ENCODE data around the gene GSTM2. TPM values are rescaled to one million over a fixed set of nuclear protein-coding genes. Genes with fewer than 3 reads are reported as not detected.
"Not testable (repeated sequence)": the region's sequence is repeated elsewhere in the genome, so short reads cannot be mapped to it uniquely, and the experiment has no call there.

Gene GSTM2
- total RNA-seq, 2 donors from 2014 or later = 51.1 to 60.6 TPM

DNA sequence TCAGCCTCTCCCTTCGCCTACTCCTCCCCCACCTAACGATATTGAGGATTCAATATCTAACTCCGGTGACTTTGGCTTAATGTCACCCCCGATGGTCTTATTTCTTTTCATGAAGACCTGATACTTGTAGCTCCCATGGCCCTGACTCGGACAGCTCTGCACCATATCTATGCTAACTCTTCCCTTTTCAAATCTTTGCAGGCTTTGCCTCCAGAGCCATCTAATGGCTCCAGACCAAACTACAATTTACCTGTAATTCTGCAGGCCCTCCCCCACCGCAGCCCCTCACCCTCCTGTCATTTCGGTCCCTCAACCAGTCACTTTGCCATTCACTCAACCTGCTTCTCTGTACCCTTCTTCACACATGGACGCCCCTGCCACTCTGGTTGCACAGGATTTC lies 36.3 kb downstream of the GSTM2 start:
- no peak for DNase-seq
- no peaks in the 10 kb centered on the region for H3K27me3 ChIP-seq
- intact Hi-C loops (cut with DNase I) = no loop called here
- H3K27ac ChIP-seq = no peak overlapping the region
- no peaks in the 10 kb centered on the region for H3K36me3 ChIP-seq (replicated peaks in 1 of 2; ENCODE audit: insufficient read depth in 1 of 2, low read depth in 2 of 2)
- WGBS, 2 donors = 61 to 68% methylated on average over 8 of the region's 8 CpGs
- peaks cover 0 to 4% (median 0%) of the 10 kb centered on the region in 3 donors for H3K9me3 ChIP-seq
- H3K4me3 ChIP-seq = no peak overlapping the region
- no peaks in the 10 kb centered on the region for H3K4me1 ChIP-seq
- no peak for TF ChIP-seq POLR2A (IDR thresholded peaks at IDR 0.05)
- peak in 4 of 7 experiments; percentile 11 to 34 (median 28) for TF ChIP-seq CTCF (IDR thresholded peaks at IDR 0.05)
- no peak for ATAC-seq

GRCh38 chr1:109705411-109705810 lies 37.6 kb downstream of the GSTM2 start:
- 59 to 66% methylated on average over 4 of the region's 4 CpGs for WGBS, 2 donors
- TF ChIP-seq CTCF (IDR thresholded peaks at IDR 0.05) = no peak
- TF ChIP-seq POLR2A (IDR thresholded peaks at IDR 0.05) = no peak
- no peak overlapping the region for H3K27ac ChIP-seq
- ATAC-seq = no peak
- no peak for DNase-seq
- H3K4me3 ChIP-seq = no peak overlapping the region
- no peaks in the 10 kb centered on the region for H3K4me1 ChIP-seq
- peaks cover 0 to 4% (median 0%) of the 10 kb centered on the region in 3 donors for H3K9me3 ChIP-seq
- no peaks in the 10 kb centered on the region for H3K36me3 ChIP-seq (replicated peaks in 1 of 2; ENCODE audit: insufficient read depth in 1 of 2, low read depth in 2 of 2)
- H3K27me3 ChIP-seq = no peaks in the 10 kb centered on the region
- intact Hi-C loops (cut with DNase I) = no loop called here

GRCh38 chr1:109708949-109709348 lies 41.1 kb downstream of the GSTM2 start:
- H3K27me3 ChIP-seq; H3K36me3 ChIP-seq (replicated peaks in 1 of 2; ENCODE audit: insufficient read depth in 1 of 2, low read depth in 2 of 2); H3K4me1 ChIP-seq; H3K4me3 ChIP-seq; H3K9me3 ChIP-seq; H3K27ac ChIP-seq; ATAC-seq; intact Hi-C loops (cut with DNase I); DNase-seq: not testable (repeated sequence)
- 64 to 81% methylated on average over 4 of the region's 4 CpGs for WGBS, 2 donors

DNA sequence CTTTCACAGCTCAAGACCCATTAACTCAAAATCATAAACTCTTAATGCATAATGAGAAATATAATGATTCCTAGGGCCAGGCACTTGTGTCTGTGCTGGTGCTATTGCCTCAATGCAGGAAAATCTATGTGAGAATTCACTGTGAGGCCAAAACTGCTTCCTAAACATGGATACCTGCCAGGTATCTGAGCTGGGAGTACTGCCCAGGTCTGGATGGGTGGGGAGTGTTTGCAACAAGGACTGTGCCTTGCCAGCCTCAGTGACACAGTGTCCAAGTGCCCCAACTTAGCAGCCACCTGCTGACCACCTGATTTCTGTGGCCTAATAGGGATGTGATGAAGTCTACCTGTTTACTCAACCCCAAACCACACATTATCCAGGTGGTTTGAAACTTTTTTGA lies 42.0 kb downstream of the GSTM2 start:
- intact Hi-C loops (cut with DNase I); DNase-seq; H3K36me3 ChIP-seq (replicated peaks in 1 of 2; ENCODE audit: insufficient read depth in 1 of 2, low read depth in 2 of 2); H3K4me1 ChIP-seq; ATAC-seq; H3K9me3 ChIP-seq; H3K27ac ChIP-seq; H3K27me3 ChIP-seq; H3K4me3 ChIP-seq: not testable (repeated sequence)

DNA sequence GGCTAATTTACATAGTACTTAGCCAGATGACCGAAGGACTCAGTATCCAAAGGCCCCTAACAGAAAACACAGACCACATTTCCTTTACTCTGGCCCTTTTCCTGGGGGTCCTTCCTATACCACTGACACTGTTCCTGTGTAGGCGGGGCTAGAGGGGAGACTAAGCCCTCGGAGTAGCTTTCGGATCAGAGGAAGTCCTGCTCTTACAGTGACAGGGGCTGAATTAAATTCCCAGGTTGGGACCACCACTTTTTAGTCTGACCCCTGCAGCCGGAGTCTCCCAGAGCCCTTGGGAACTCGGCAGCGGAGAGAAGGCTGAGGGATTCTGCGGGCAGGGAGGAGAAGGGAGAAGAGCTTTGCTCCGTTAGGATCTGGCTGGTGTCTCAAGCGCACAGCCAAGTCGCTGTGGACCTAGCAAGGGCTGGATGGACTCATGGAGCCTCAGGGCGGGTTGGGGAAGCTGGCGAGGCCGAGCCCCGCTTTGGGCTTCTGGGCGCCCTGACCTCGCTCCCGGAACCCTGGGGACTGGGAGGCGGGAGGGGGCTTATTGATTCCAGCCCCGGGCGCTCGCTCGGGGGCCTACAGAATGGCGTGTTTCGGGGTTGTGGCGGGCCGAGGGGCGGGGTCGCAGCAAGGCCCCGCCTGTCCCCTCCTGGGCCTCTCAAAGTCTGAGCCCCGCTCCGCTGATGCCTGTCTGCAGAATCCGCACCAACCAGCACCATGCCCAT lies 43.9 kb downstream of the GSTM2 start, which contains the start of gene GSTM5:
Gene GSTM5, plus strand, starts transcription at position 659 of the 728 bp plus-strand sequence. Its CDS starts 62 bp downstream, at position 721.
- DNase-seq; H3K27ac ChIP-seq; ATAC-seq; H3K4me3 ChIP-seq; H3K36me3 ChIP-seq (replicated peaks in 1 of 2; ENCODE audit: insufficient read depth in 1 of 2, low read depth in 2 of 2); H3K4me1 ChIP-seq; H3K27me3 ChIP-seq; H3K9me3 ChIP-seq; intact Hi-C loops (cut with DNase I): not testable (repeated sequence)
- 48 to 52% methylated on average over 22 to 30 of the region's 33 CpGs for WGBS, 2 donors

DNA sequence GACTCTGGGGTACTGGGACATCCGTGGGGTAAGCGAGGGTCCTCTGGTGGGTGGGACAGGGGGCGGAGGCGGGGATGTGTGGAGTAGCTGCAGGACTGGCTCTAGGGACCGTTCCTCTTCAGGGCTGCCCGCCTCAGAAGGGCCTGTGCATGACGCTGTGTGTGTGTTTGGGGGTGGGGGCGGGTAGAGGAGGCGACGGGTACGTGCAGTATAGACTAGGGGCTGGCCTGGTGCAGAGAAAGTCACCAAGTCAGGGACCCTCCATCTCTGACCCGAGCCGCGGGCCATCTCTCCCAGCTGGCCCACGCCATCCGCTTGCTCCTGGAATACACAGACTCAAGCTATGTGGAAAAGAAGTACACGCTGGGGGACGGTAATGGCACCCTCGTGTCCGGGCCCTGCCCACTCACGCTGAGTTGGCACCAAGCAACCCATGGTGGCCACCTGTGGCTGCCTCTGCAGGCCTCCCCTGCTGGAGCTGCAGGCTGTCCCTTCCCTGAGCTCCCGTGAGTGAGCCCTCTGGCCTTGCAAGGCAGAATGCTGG lies 44.5 kb downstream of the GSTM2 start:
- H3K9me3 ChIP-seq = peaks cover 0 to 4% (median 0%) of the 10 kb centered on the region in 3 donors
- no peak overlapping the region for H3K4me3 ChIP-seq
- no peak for TF ChIP-seq CTCF (IDR thresholded peaks at IDR 0.05)
- no peak for TF ChIP-seq POLR2A (IDR thresholded peaks at IDR 0.05)
- 57 to 82% methylated on average over 18 to 22 of the region's 22 CpGs for WGBS, 2 donors
- DNase-seq (no peak), ATAC-seq (no peak)
- H3K36me3 ChIP-seq (replicated peaks in 1 of 2; ENCODE audit: insufficient read depth in 1 of 2, low read depth in 2 of 2) = no peaks in the 10 kb centered on the region
- H3K27me3 ChIP-seq = no peaks in the 10 kb centered on the region
- H3K27ac ChIP-seq = no peak overlapping the region
- intact Hi-C loops (cut with DNase I) = no loop called here
- H3K4me1 ChIP-seq = no peaks in the 10 kb centered on the region

Data from body of pancreas (tissue), 4 donors.